ENCODE results near the gene DYRK4.

Gene DYRK4

DNA sequence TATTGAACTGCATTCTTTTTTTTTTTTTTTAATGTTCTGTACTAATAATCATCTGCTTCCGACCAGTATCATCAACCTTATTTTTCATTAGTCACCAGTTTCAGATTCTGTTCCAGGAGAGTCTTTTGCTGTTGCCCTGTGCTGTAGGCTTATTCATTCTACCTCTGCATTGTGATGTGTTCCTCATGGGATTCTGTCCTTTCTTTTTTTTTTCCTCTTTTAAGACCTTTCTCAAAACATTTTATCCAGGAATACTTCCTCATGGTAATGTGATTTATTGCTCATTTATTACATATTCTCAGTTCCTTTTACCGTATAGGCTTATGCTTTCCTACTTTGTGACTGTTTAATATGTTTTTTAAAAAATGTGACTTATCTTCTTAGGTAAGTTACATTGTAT lies 91.7 kb downstream of the DYRK4 start:
- Mint-ChIP-seq H3K27me3 (ENCODE audit: low read depth) (no peaks in the 10 kb centered on the region), H3K27ac (no peak overlapping the region), H3K4me1 (peaks cover 33% of the 10 kb centered on the region), H3K36me3 (ENCODE audit: low read depth) (peaks cover 18% of the 10 kb centered on the region), H3K9me3 (no peaks in the 10 kb centered on the region), H3K4me3 (no peak overlapping the region)
- TF ChIP-seq, protein P1, sequence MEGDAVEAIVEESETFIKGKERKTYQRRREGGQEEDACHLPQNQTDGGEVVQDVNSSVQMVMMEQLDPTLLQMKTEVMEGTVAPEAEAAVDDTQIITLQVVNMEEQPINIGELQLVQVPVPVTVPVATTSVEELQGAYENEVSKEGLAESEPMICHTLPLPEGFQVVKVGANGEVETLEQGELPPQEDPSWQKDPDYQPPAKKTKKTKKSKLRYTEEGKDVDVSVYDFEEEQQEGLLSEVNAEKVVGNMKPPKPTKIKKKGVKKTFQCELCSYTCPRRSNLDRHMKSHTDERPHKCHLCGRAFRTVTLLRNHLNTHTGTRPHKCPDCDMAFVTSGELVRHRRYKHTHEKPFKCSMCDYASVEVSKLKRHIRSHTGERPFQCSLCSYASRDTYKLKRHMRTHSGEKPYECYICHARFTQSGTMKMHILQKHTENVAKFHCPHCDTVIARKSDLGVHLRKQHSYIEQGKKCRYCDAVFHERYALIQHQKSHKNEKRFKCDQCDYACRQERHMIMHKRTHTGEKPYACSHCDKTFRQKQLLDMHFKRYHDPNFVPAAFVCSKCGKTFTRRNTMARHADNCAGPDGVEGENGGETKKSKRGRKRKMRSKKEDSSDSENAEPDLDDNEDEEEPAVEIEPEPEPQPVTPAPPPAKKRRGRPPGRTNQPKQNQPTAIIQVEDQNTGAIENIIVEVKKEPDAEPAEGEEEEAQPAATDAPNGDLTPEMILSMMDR (IDR thresholded peaks at IDR 0.05; ENCODE audit: unreplicated experiment in 3 of 3), result no peak
